Spleen (tissue), 7 donors: Measurements from ENCODE around the gene GNA14.

Source experiments
- CTCF ChIP-seq, 11 experiments: fragments of 200-600 bp in 7 of 11; fragments of 450-650 bp in 4 of 11; sonication (generic) in 4 of 11; IDR thresholded peaks in 8 of 11; conservative IDR thresholded peaks in 3 of 11; 1 replicate in 7 of 11; 2 replicates in 4 of 11; pipeline versions ENCODE4 v1.4.0 to v1.8.0; 2016 to 2021; ENCODE audit warnings: antibody characterized with exemption in 11 of 11, inconsistent platforms in 4 of 11, mild to moderate bottlenecking in 1 of 11
- POLR2A ChIP-seq, 3 donors: fragments of 450-650 bp; IDR thresholded peaks; one replicate each; pipeline ENCODE4 v1.5.1; 2017; ENCODE audit warnings: antibody characterized with exemption in 3 of 3, mild to moderate bottlenecking in 1 of 3
- POLR2AphosphoS5 ChIP-seq, 3 donors: sonication (generic); formaldehyde crosslinking; IDR thresholded peaks; one replicate each; pipeline ENCODE4 v1.5.1; 2017; ENCODE audit warnings: antibody characterized with exemption in 3 of 3
- donor health status: DM: no; HTN: no; CAD: no; lungs with moderate emphysema.
- donor health status: DM: no; HTN: no; CAD: no.
- donor health status: DM: no; HTN: no; CAD: no.

- TF ChIP-seq POLR2A (IDR thresholded peaks at IDR 0.05) (no peak), POLR2AphosphoS5 (IDR thresholded peaks at IDR 0.05) (no peak), CTCF (IDR thresholded peaks at IDR 0.05 in 8 of 11, conservative IDR thresholded peaks at IDR 0.05 in 3 of 11) (no peak)
These were observed 86.6 kb downstream of the GNA14 start for GRCh38 chr9:77561331-77562018.
